Measurements from ENCODE around the gene TLCD1.

Gene TLCD1

GRCh38 chr17:28760601-28761562 is 34.8 kb upstream of the TLCD1 start:
- TF ChIP-seq CTCF (conservative IDR thresholded peaks at IDR 0.05; ENCODE audit: low read length) = no peak
- no peak for TF ChIP-seq EZH2phosphoT487 (IDR thresholded peaks at IDR 0.05; ENCODE audit: borderline replicate concordance)
- Histone ChIP-seq H3K9me3 (ENCODE audit: insufficient read depth, low read depth, low read length) (no peaks in the 10 kb centered on the region), H3K9ac (ENCODE audit: low read depth, low read length, poor library complexity, severe bottlenecking) (no peak overlapping the region), H4K20me1 (ENCODE audit: insufficient read depth, low read length, poor library complexity, severe bottlenecking) (peaks cover 6% of the 10 kb centered on the region), H2AFZ (ENCODE audit: low read length) (no peak overlapping the region), H3K9me2 (replicated peaks; ENCODE audit: low read depth, low read length) (no peaks in the 10 kb centered on the region), H3K4me1 (ENCODE audit: insufficient read depth, low read length, poor library complexity, severe bottlenecking) (no peaks in the 10 kb centered on the region), H3K4me3 (ENCODE audit: low read length, poor library complexity, severe bottlenecking) (no peak overlapping the region), H3K4me2 (ENCODE audit: low read depth, low read length, poor library complexity, severe bottlenecking) (no peak overlapping the region), H3K79me2 (ENCODE audit: insufficient read depth, low read length) (0 out of 2 replicates have a peak, but pooled peaks cover 3% of the 10 kb centered on the region), H3K27me3 (ENCODE audit: insufficient read depth, low read length, poor library complexity, severe bottlenecking) (no peaks in the 10 kb centered on the region), H3K36me3 (ENCODE audit: insufficient read depth, low read length) (peaks cover 71% of the 10 kb centered on the region; the same call in 1 of the 2 replicates), H3F3A (ENCODE audit: low read depth) (no peaks in the 10 kb centered on the region)

GRCh38 chr17:28759256-28759865 is 33.3 kb upstream of the TLCD1 start:
- TF ChIP-seq EZH2phosphoT487 (IDR thresholded peaks at IDR 0.05; ENCODE audit: borderline replicate concordance) (no peak), CTCF (conservative IDR thresholded peaks at IDR 0.05; ENCODE audit: low read length) (no peak)
- Histone ChIP-seq H3K79me2 (ENCODE audit: insufficient read depth, low read length) (0 out of 2 replicates have a peak, but pooled peaks cover 3% of the 10 kb centered on the region), H4K20me1 (ENCODE audit: insufficient read depth, low read length, poor library complexity, severe bottlenecking) (peaks cover 6% of the 10 kb centered on the region), H3K9ac (ENCODE audit: low read depth, low read length, poor library complexity, severe bottlenecking) (no peak overlapping the region), H2AFZ (ENCODE audit: low read length) (no peak overlapping the region), H3K27me3 (ENCODE audit: insufficient read depth, low read length, poor library complexity, severe bottlenecking) (no peaks in the 10 kb centered on the region), H3K9me3 (ENCODE audit: insufficient read depth, low read depth, low read length) (no peaks in the 10 kb centered on the region), H3K4me3 (ENCODE audit: low read length, poor library complexity, severe bottlenecking) (no peak overlapping the region), H3F3A (ENCODE audit: low read depth) (no peaks in the 10 kb centered on the region), H3K9me2 (replicated peaks; ENCODE audit: low read depth, low read length) (no peaks in the 10 kb centered on the region), H3K4me1 (ENCODE audit: insufficient read depth, low read length, poor library complexity, severe bottlenecking) (no peaks in the 10 kb centered on the region), H3K4me2 (ENCODE audit: low read depth, low read length, poor library complexity, severe bottlenecking) (no peak overlapping the region), H3K36me3 (ENCODE audit: insufficient read depth, low read length) (peaks cover 59% of the 10 kb centered on the region; the same call in 1 of the 2 replicates)

GRCh38 chr17:28758411-28759121 is 32.5 kb upstream of the TLCD1 start:
- no peaks in the 10 kb centered on the region for H3F3A ChIP-seq (ENCODE audit: low read depth)
- H3K4me3 ChIP-seq (ENCODE audit: low read length, poor library complexity, severe bottlenecking) = no peak overlapping the region
- no peaks in the 10 kb centered on the region for H3K9me3 ChIP-seq (ENCODE audit: insufficient read depth, low read depth, low read length)
- peaks cover 6% of the 10 kb centered on the region for H4K20me1 ChIP-seq (ENCODE audit: insufficient read depth, low read length, poor library complexity, severe bottlenecking)
- no peak overlapping the region for H3K9ac ChIP-seq (ENCODE audit: low read depth, low read length, poor library complexity, severe bottlenecking)
- no peaks in the 10 kb centered on the region for H3K9me2 ChIP-seq (replicated peaks; ENCODE audit: low read depth, low read length)
- H3K4me1 ChIP-seq (ENCODE audit: insufficient read depth, low read length, poor library complexity, severe bottlenecking) = no peaks in the 10 kb centered on the region
- no peaks in the 10 kb centered on the region for H3K27me3 ChIP-seq (ENCODE audit: insufficient read depth, low read length, poor library complexity, severe bottlenecking)
- H3K79me2 ChIP-seq (ENCODE audit: insufficient read depth, low read length) = 0 out of 2 replicates have a peak, but pooled peaks cover 3% of the 10 kb centered on the region
- H3K4me2 ChIP-seq (ENCODE audit: low read depth, low read length, poor library complexity, severe bottlenecking) = no peak overlapping the region
- no peak overlapping the region for H2AFZ ChIP-seq (ENCODE audit: low read length)
- H3K36me3 ChIP-seq (ENCODE audit: insufficient read depth, low read length) = peaks cover 59% of the 10 kb centered on the region; the same call in 1 of the 2 replicates
- TF ChIP-seq EZH2phosphoT487 (IDR thresholded peaks at IDR 0.05; ENCODE audit: borderline replicate concordance) (no peak), CTCF (conservative IDR thresholded peaks at IDR 0.05; ENCODE audit: low read length) (no peak)

Measured in Loucy (cell line).